Naive thymus-derived CD4-positive, alpha-beta T cell (primary cell): ENCODE measurements around the gene GPR107. TPM values are rescaled to one million over a fixed set of nuclear protein-coding genes. Genes with fewer than 3 reads are reported as not detected.
A peak's percentile ranks its signal among the peaks of the same experiment; 100 is the strongest.

Source experiments
- ATAC-seq: fragments of 150-1000 bp; cut with Tn5 transposase; 2 replicates; pipeline ENCODE4 v1.10.0; 2021; ENCODE audit warnings: mild to moderate bottlenecking, moderate library complexity
- CTCF ChIA-PET: fragments of 350-600 bp; sonication (Branson Sonifier 250); formaldehyde crosslinking; loops from one replicate; lab custom pipeline; 2021; ENCODE audit warnings: antibody characterized with exemption; lab: Charles Lee
- POLR2A ChIA-PET: fragments of 350-600 bp; sonication (Branson Sonifier 250); formaldehyde crosslinking; loops from one replicate; lab custom pipeline; 2021; ENCODE audit warnings: antibody characterized with exemption, inconsistent platforms; lab: Charles Lee
- DNase-seq, 9 donors: peaks; one replicate each; pipeline versions ENCODE4 v3.0.0 to v3.0.0-alpha.2; 2020 to 2022; ENCODE audit warnings: mixed read lengths in 1 of 9
- H3K27ac ChIP-seq: one replicate; pipeline ENCODE4 v1.7.0; 2013; ENCODE audit warnings: mild to moderate bottlenecking, low read depth, low read length, moderate library complexity
- H3K27me3 ChIP-seq, 2 donors: one replicate each; pipeline ENCODE4 v1.7.0; 2013; ENCODE audit warnings: low read length in 2 of 2, mild to moderate bottlenecking in 2 of 2, moderate library complexity in 2 of 2; ENCODE audit not compliant: control insufficient read depth in 2 of 2, insufficient read depth in 2 of 2
- H3K36me3 ChIP-seq, 3 experiments: 1 replicate in 2 of 3; 2 replicates in 1 of 3; pipeline ENCODE4 v1.7.0; 2013; ENCODE audit warnings: low read length in 3 of 3, mild to moderate bottlenecking in 3 of 3, moderate library complexity in 1 of 3; ENCODE audit not compliant: insufficient read depth in 3 of 3, control insufficient read depth in 2 of 3
- H3K4me1 ChIP-seq, 2 donors: one replicate each; pipeline ENCODE4 v1.7.0; 2013; ENCODE audit warnings: low read length in 2 of 2, mild to moderate bottlenecking in 2 of 2, moderate library complexity in 1 of 2; ENCODE audit not compliant: control insufficient read depth in 2 of 2, insufficient read depth in 2 of 2
- H3K4me3 ChIP-seq: 2 replicates; pipeline ENCODE4 v1.7.0; 2013; ENCODE audit warnings: mild to moderate bottlenecking, low read length
- H3K9me3 ChIP-seq, 3 experiments: 1 replicate in 2 of 3; 2 replicates in 1 of 3; pipeline ENCODE4 v1.7.0; 2013; ENCODE audit warnings: low read length in 3 of 3; ENCODE audit not compliant: control insufficient read depth in 2 of 3
- H3K27ac Mint-ChIP-seq, 9 donors: one replicate each; pipeline ENCODE4 v1.8.0; 2020 to 2022; ENCODE audit warnings: mixed read lengths in 9 of 9, mild to moderate bottlenecking in 8 of 9, moderate library complexity in 5 of 9, inconsistent platforms in 2 of 9
- H3K27me3 Mint-ChIP-seq, 5 donors: one replicate each; pipeline ENCODE4 v1.8.0; 2021 to 2022; ENCODE audit warnings: mixed read lengths in 5 of 5, mild to moderate bottlenecking in 1 of 5
- H3K36me3 Mint-ChIP-seq, 5 donors: one replicate each; pipeline ENCODE4 v1.8.0; 2020 to 2022; ENCODE audit warnings: mixed read lengths in 5 of 5, mild to moderate bottlenecking in 3 of 5, inconsistent platforms in 1 of 5
- H3K4me1 Mint-ChIP-seq, 7 donors: one replicate each; pipeline ENCODE4 v1.8.0; 2020 to 2022; ENCODE audit warnings: mixed read lengths in 7 of 7, mild to moderate bottlenecking in 3 of 7, inconsistent platforms in 1 of 7
- H3K4me3 Mint-ChIP-seq, 10 donors: one replicate each; pipeline ENCODE4 v1.8.0; 2020 to 2022; ENCODE audit warnings: mild to moderate bottlenecking in 10 of 10, mixed read lengths in 10 of 10, moderate library complexity in 6 of 10, inconsistent platforms in 2 of 10
- H3K9me3 Mint-ChIP-seq, 11 donors: one replicate each; pipeline ENCODE4 v1.8.0; 2020 to 2022; ENCODE audit warnings: mixed read lengths in 11 of 11, mild to moderate bottlenecking in 4 of 11, inconsistent platforms in 1 of 11, moderate library complexity in 1 of 11
- intact Hi-C, 2 donors: fragments of 100-400 bp; cut with micrococcal nuclease; formaldehyde crosslinking; loops; one replicate each; pipeline ENCODE4 v1.15.1; 2023
- polyA plus RNA-seq, 2 donors: library from polyadenylated mRNA; unstranded; fragments of 300-500 nt; fragmentation: Illumina TruSeq; gene quantifications; one replicate each; pipeline ENCODE4 v1.2.3, GENCODE V29; 2021
- total RNA-seq, 6 experiments: library from RNA in 5 of 6; stranded (reverse) in 5 of 6; gene quantifications; 1 replicate in 5 of 6; 2 replicates in 1 of 6; pipeline ENCODE4 v1.2.3 and lab custom pipeline; 2021 to 2026

GPR107 gene
- total and polyA plus RNA-seq, 7 experiments from 2014 or later, result 2.8 to 24.0 (median 21.9) TPM

DNA sequence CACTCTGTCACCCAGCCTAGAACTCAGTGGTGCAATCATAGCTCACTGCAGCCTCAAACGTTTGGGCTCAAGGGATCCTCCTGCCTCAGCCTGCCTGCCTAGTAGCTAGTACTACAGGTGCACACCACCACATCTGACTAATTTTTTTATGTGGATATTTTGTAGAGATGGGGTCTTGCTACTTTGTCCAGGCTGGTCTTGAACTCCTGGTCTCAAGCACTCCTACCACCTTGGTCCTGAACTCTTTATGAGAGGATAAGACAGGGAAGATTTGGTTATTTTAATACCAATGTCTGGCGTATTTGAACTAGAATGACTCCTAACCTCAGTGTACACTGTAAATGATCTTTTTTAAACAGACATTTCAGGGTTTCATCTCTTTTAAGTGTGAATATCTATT lies 9.0 kb downstream of the GPR107 start:
- CTCF ChIA-PET, result no interaction called here
- H3K4me1 Mint-ChIP-seq, result peaks cover 26 to 48% (median 37%) of the 10 kb centered on the region in 7 donors

GRCh38 chr9:130064621-130065020 lies 10.9 kb downstream of the GPR107 start:
- CTCF ChIA-PET, result no interaction called here
- H3K27ac Mint-ChIP-seq, result no peak overlapping the region
- no peaks in the 10 kb centered on the region for H3K36me3 ChIP-seq
- H3K4me1 ChIP-seq, result peaks cover 0 to 11% of the 10 kb centered on the region in 2 donors
- DNase-seq (no peak), ATAC-seq (no peak)
- no peak overlapping the region for H3K4me3 Mint-ChIP-seq
- no peaks in the 10 kb centered on the region for H3K9me3 ChIP-seq
- no peaks in the 10 kb centered on the region for H3K27me3 ChIP-seq
- no peak overlapping the region for H3K4me3 ChIP-seq
- H3K9me3 Mint-ChIP-seq, result no peaks in the 10 kb centered on the region
- peaks cover 0 to 13% (median 3%) of the 10 kb centered on the region in 5 donors for H3K36me3 Mint-ChIP-seq
- H3K27me3 Mint-ChIP-seq, result no peaks in the 10 kb centered on the region
- H3K27ac ChIP-seq, result no peak overlapping the region
- POLR2A ChIA-PET, result interaction anchor here (0.6 kb wide), 1 partner anchor 232 kb away, joined by 4 read pairs; no protein-coding TSS in a partner anchor
- H3K4me1 Mint-ChIP-seq, result peaks cover 32 to 56% (median 46%) of the 10 kb centered on the region in 7 donors
- intact Hi-C loops, result no loop called here

More for the DNA sequence above, 9.0 kb downstream of the GPR107 start:
- intact Hi-C loops, result no loop called here
- Histone ChIP-seq H3K4me3 (no peak overlapping the region), H3K4me1 (no peaks in the 10 kb centered on the region), H3K9me3 (no peaks in the 10 kb centered on the region), H3K36me3 (no peaks in the 10 kb centered on the region), H3K27ac (no peak overlapping the region), H3K27me3 (no peaks in the 10 kb centered on the region)
- ATAC-seq (no peak), DNase-seq (no peak)
- Mint-ChIP-seq H3K27me3 (no peaks in the 10 kb centered on the region), H3K4me3 (no peak overlapping the region), H3K36me3 (peaks cover 4 to 21% (median 11%) of the 10 kb centered on the region in 5 donors), H3K9me3 (no peaks in the 10 kb centered on the region), H3K27ac (peak overlapping the region in 3 of 9 donors; percentile 18 to 55 (median 42))
- POLR2A ChIA-PET, result no interaction called here

- H3K27ac Mint-ChIP-seq, result peak overlapping the region in 8 of 9 donors; percentile 28 to 79 (median 56)
- POLR2A ChIA-PET, result interaction anchor here (1.5 kb wide), 1 partner anchor 201 kb away, joined by 3 read pairs; no protein-coding TSS in a partner anchor
Measured at GRCh38 chr9:130069048-130069447, 15.3 kb downstream of the GPR107 start.

GRCh38 chr9:130072515-130073235 lies 19.0 kb downstream of the GPR107 start:
- ChIA-PET CTCF (interaction anchor here (0.8 kb wide), 1 partner anchor 244 kb away, joined by 4 read pairs; no protein-coding TSS in a partner anchor), POLR2A (no interaction called here)
- H3K4me1 ChIP-seq, result peaks cover 0 to 11% of the 10 kb centered on the region in 2 donors
- no peaks in the 10 kb centered on the region for H3K9me3 Mint-ChIP-seq
- no peaks in the 10 kb centered on the region for H3K27me3 Mint-ChIP-seq
- no peak for DNase-seq
- peak overlapping the region in 5 of 9 donors; percentile 14 to 72 (median 62) for H3K27ac Mint-ChIP-seq
- no peaks in the 10 kb centered on the region for H3K27me3 ChIP-seq
- intact Hi-C loops, result no loop called here
- H3K4me3 Mint-ChIP-seq, result no peak overlapping the region
- ATAC-seq, result no peak
- peaks cover 16 to 39% (median 32%) of the 10 kb centered on the region in 7 donors for H3K4me1 Mint-ChIP-seq
- peaks cover 3 to 11% (median 6%) of the 10 kb centered on the region in 5 donors for H3K36me3 Mint-ChIP-seq
- H3K27ac ChIP-seq, result no peak overlapping the region
- no peak overlapping the region for H3K4me3 ChIP-seq
- no peaks in the 10 kb centered on the region for H3K9me3 ChIP-seq
- peaks cover 0 to 22% (median 5%) of the 10 kb centered on the region in 3 experiments for H3K36me3 ChIP-seq

More at GRCh38 chr9:130069048-130069447, 15.3 kb downstream of the GPR107 start:
- DNase-seq (no peak), ATAC-seq (no peak)
- Mint-ChIP-seq H3K4me1 (peaks cover 13 to 39% (median 32%) of the 10 kb centered on the region in 7 donors), H3K4me3 (peak overlapping the region in 3 of 10 donors; percentile 5 to 62 (median 34)), H3K27me3 (no peaks in the 10 kb centered on the region), H3K9me3 (no peaks in the 10 kb centered on the region), H3K36me3 (peaks cover 0 to 11% (median 6%) of the 10 kb centered on the region in 5 donors)
- H3K9me3 ChIP-seq, result no peaks in the 10 kb centered on the region
- H3K27ac ChIP-seq, result no peak overlapping the region
- H3K27me3 ChIP-seq, result no peaks in the 10 kb centered on the region
- intact Hi-C loops, result no loop called here
- no peak overlapping the region for H3K4me3 ChIP-seq
- peaks cover 0 to 11% of the 10 kb centered on the region in 2 donors for H3K4me1 ChIP-seq
- no peaks in the 10 kb centered on the region for H3K36me3 ChIP-seq
- CTCF ChIA-PET, result interaction anchor here (0.6 to 1.1 kb wide), 3 partner anchors 16 to 166 kb away, joined by 3 to 4 read pairs (median 3); no protein-coding TSS in a partner anchor

DNA sequence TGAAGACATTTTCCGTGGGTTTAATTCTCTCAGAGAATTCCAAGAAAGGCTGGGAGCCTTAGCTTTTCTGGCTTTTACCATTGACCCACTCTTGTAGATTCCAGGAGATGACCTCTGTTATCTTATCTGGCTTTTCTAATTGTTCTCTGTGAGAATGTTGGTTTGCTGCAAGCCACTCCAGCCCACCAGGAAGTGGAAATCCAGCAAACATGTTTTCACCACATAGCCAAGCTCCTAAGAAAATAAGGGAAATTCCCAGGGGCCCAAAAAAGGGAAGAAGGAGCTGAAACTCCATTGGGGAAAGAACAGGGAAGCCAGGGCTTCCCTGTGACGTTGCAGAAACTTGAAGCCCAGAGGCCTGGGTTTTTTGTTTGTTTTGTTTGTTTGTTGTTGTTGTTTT lies 19.7 kb downstream of the GPR107 start:
- Mint-ChIP-seq H3K27me3 (no peaks in the 10 kb centered on the region), H3K36me3 (peaks cover 3 to 15% (median 11%) of the 10 kb centered on the region in 5 donors), H3K9me3 (no peaks in the 10 kb centered on the region), H3K27ac (peak overlapping the region in 1 of 9 donors; percentile 14), H3K4me3 (no peak overlapping the region), H3K4me1 (peaks cover 12 to 34% (median 29%) of the 10 kb centered on the region in 7 donors)
- peaks cover 0 to 10% of the 10 kb centered on the region in 2 donors for H3K4me1 ChIP-seq
- intact Hi-C loops, result no loop called here
- H3K27ac ChIP-seq, result no peak overlapping the region
- H3K9me3 ChIP-seq, result no peaks in the 10 kb centered on the region
- peaks cover 0 to 28% (median 5%) of the 10 kb centered on the region in 3 experiments for H3K36me3 ChIP-seq
- ChIA-PET CTCF (interaction anchor here (0.6 to 0.8 kb wide), 2 partner anchors 26 to 245 kb away, joined by 4 read pairs; no protein-coding TSS in a partner anchor), POLR2A (no interaction called here)
- DNase-seq (no peak), ATAC-seq (no peak)
- no peak overlapping the region for H3K4me3 ChIP-seq
- H3K27me3 ChIP-seq, result no peaks in the 10 kb centered on the region

DNA sequence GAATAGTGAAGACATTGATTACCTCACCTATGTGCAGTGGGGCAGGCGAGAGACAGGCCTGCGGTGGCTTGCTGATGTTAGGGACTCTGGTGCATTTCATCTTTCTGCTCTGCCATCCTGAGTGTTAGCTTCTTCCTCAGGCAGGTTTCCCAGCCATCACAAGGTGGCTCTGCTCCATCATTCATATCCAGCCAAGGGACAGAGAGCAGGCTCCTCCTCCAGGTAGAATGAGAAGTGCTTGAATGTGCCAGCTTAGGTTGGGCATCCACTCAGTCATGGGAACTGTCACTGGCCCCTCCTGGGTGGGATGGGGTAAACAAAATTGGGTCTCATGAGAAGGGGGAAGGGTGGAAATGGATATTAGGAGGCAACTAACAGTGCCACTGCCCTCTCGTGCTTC lies 24.8 kb downstream of the GPR107 start:
- no peak for DNase-seq
- no peaks in the 10 kb centered on the region for H3K9me3 Mint-ChIP-seq
- H3K9me3 ChIP-seq, result no peaks in the 10 kb centered on the region
- no peaks in the 10 kb centered on the region for H3K27me3 ChIP-seq
- H3K27ac ChIP-seq, result no peak overlapping the region
- CTCF ChIA-PET, result no interaction called here
- H3K36me3 Mint-ChIP-seq, result peaks cover 0 to 40% (median 24%) of the 10 kb centered on the region in 5 donors
- H3K4me3 ChIP-seq, result no peak overlapping the region
- peak overlapping the region in 1 of 9 donors; percentile 42 for H3K27ac Mint-ChIP-seq
- H3K4me1 ChIP-seq, result no peaks in the 10 kb centered on the region
- POLR2A ChIA-PET, result no interaction called here
- H3K27me3 Mint-ChIP-seq, result no peaks in the 10 kb centered on the region
- peaks cover 0 to 15% (median 12%) of the 10 kb centered on the region in 7 donors for H3K4me1 Mint-ChIP-seq
- H3K36me3 ChIP-seq, result peaks cover 4 to 64% (median 12%) of the 10 kb centered on the region in 3 experiments
- no peak overlapping the region for H3K4me3 Mint-ChIP-seq
- no peak for ATAC-seq
- intact Hi-C loops, result no loop called here
